Activated CD4-positive, alpha-beta T cell treated with anti-CD3 and anti-CD28 coated beads, Interleukin-10, Interleukin-2, amounts not matched to agents 100 ng/mL and 50 ng/mL, durations not matched to agents 16 hours and 8 hours (primary cell): ENCODE results near the gene CXCL6.

Experiments
- DNase-seq: peaks from one replicate; pipeline ENCODE4 v3.0.0-alpha.2; 2020

Gene CXCL6

GRCh38 chr4:73843369-73843768 lies 6.9 kb downstream of the CXCL6 start:
- DNase-seq, result no peak

- DNase-seq, result no peak
Measured at GRCh38 chr4:73844345-73844744, 7.9 kb downstream of the CXCL6 start.

GRCh38 chr4:73844806-73845205 lies 8.3 kb downstream of the CXCL6 start:
- no peak for DNase-seq

- no peak for DNase-seq
Measured at GRCh38 chr4:73847526-73848182, 11.2 kb downstream of the CXCL6 start.

GRCh38 chr4:73848183-73848777 lies 11.8 kb downstream of the CXCL6 start:
- DNase-seq, result no peak

GRCh38 chr4:73850261-73850970 lies 13.9 kb downstream of the CXCL6 start:
- DNase-seq, result no peak

- no peak for DNase-seq
Measured at GRCh38 chr4:73851293-73851692, 14.8 kb downstream of the CXCL6 start.

- DNase-seq, result no peak
Measured at GRCh38 chr4:73852771-73853170, 16.3 kb downstream of the CXCL6 start.

GRCh38 chr4:73853246-73853704 lies 16.8 kb downstream of the CXCL6 start, which contains the start of gene PF4V1:
Gene PF4V1, plus strand, starts transcription at chr4:73853296. Its CDS starts 67 bp downstream, at chr4:73853363.
- no peak for DNase-seq

- no peak for DNase-seq
Measured at GRCh38 chr4:73853718-73854473, 17.4 kb downstream of the CXCL6 start.

GRCh38 chr4:73855406-73855805 lies 18.9 kb downstream of the CXCL6 start:
- DNase-seq, result no peak

- no peak for DNase-seq
Measured at GRCh38 chr4:73856518-73856917, 20.0 kb downstream of the CXCL6 start.

GRCh38 chr4:73859614-73860088 lies 23.2 kb downstream of the CXCL6 start:
- no peak for DNase-seq

GRCh38 chr4:73860181-73860580 lies 23.7 kb downstream of the CXCL6 start:
- DNase-seq, result no peak

- no peak for DNase-seq
Measured at GRCh38 chr4:73860917-73861316, 24.4 kb downstream of the CXCL6 start.

- DNase-seq, result no peak
Measured at GRCh38 chr4:73862322-73862721, 25.8 kb downstream of the CXCL6 start.

- DNase-seq, result peak; percentile 1
Measured at GRCh38 chr4:73864365-73864764, 27.9 kb downstream of the CXCL6 start.

GRCh38 chr4:73864961-73865360 lies 28.5 kb downstream of the CXCL6 start:
- no peak for DNase-seq

GRCh38 chr4:73865431-73866096 lies 29.1 kb downstream of the CXCL6 start:
- DNase-seq, result no peak

- no peak for DNase-seq
Measured at GRCh38 chr4:73866246-73866645, 29.8 kb downstream of the CXCL6 start.

- DNase-seq, result peak; percentile 1
Measured at GRCh38 chr4:73867783-73868182, 31.3 kb downstream of the CXCL6 start.
